C4-2B (cell line): ENCODE measurements around the gene LURAP1L.

Experiments
- CTCF ChIP-seq: fragments of 450-650 bp; conservative IDR thresholded peaks from 2 replicates; pipeline ENCODE4 v1.5.1; 2017; ENCODE audit warnings: mild to moderate bottlenecking
- ZFX ChIP-seq: fragments of 450-650 bp; IDR thresholded peaks from 2 replicates; pipeline ENCODE4 v1.6.1; 2017

- TF ChIP-seq CTCF (no peak), ZFX (no peak)
These were observed 38.7 kb downstream of the LURAP1L start for GRCh38 chr9:12813533-12813932.
